ENCODE measurements around the gene GLB1L3. TPM values are rescaled to one million over a fixed set of nuclear protein-coding genes. Genes with fewer than 3 reads are reported as not detected.

Gene GLB1L3
- total RNA-seq, 1 donor from 2014 or later, result not detected

- no peak for TF ChIP-seq EZH2phosphoT487 (IDR thresholded peaks at IDR 0.05)
- TF ChIP-seq CTCF (IDR thresholded peaks at IDR 0.05), result no peak
- no peak for TF ChIP-seq EZH2 (IDR thresholded peaks at IDR 0.05)
- DNase-seq (ENCODE audit: low spot score), result no peak
- H3K36me3 Mint-ChIP-seq, result no peaks in the 10 kb centered on the region
These were observed 14.5 kb downstream of the GLB1L3 start for GRCh38 chr11:134290646-134291045.

GRCh38 chr11:134291196-134291595, 15.0 kb downstream of the GLB1L3 start:
- H3K27ac ChIP-seq, result no peak overlapping the region
- no peaks in the 10 kb centered on the region for H3K9me3 ChIP-seq (ENCODE audit: low read depth)
- H4K20me1 ChIP-seq (ENCODE audit: low read depth), result no peaks in the 10 kb centered on the region
- H3F3A ChIP-seq (ENCODE audit: low read depth), result no peaks in the 10 kb centered on the region
- H3K79me2 ChIP-seq (ENCODE audit: low read depth), result no peaks in the 10 kb centered on the region
- H3K36me3 ChIP-seq, result no peaks in the 10 kb centered on the region
- H3K4me1 Mint-ChIP-seq, result peaks cover 21% of the 10 kb centered on the region
- H3K27me3 ChIP-seq, result no peaks in the 10 kb centered on the region
- no peak overlapping the region for H3K4me3 Mint-ChIP-seq
- no peak for DNase-seq (ENCODE audit: low spot score)
- H3K36me3 Mint-ChIP-seq, result no peaks in the 10 kb centered on the region
- H3K9ac ChIP-seq, result no peak overlapping the region
- no peak overlapping the region for H3K4me3 ChIP-seq
- H2AFZ ChIP-seq (replicated peaks), result no peak overlapping the region
- peaks cover 9% of the 10 kb centered on the region for H3K27me3 Mint-ChIP-seq (ENCODE audit: insufficient read depth, low read depth)
- H3K4me2 ChIP-seq, result no peak overlapping the region
- H3K27ac Mint-ChIP-seq, result no peak overlapping the region
- no peaks in the 10 kb centered on the region for H3K9me3 Mint-ChIP-seq
- TF ChIP-seq EZH2phosphoT487 (IDR thresholded peaks at IDR 0.05), result no peak
- no peak for TF ChIP-seq EZH2 (IDR thresholded peaks at IDR 0.05)
- no peak for TF ChIP-seq CTCF (IDR thresholded peaks at IDR 0.05)
- no peaks in the 10 kb centered on the region for H3K4me1 ChIP-seq

More at GRCh38 chr11:134290646-134291045, 14.5 kb downstream of the GLB1L3 start:
- H3K9me3 Mint-ChIP-seq, result no peaks in the 10 kb centered on the region
- H3K27me3 Mint-ChIP-seq (ENCODE audit: insufficient read depth, low read depth), result peaks cover 9% of the 10 kb centered on the region
- Histone ChIP-seq H3K79me2 (ENCODE audit: low read depth) (no peaks in the 10 kb centered on the region), H3K27me3 (no peaks in the 10 kb centered on the region), H3K36me3 (no peaks in the 10 kb centered on the region), H3K4me1 (no peaks in the 10 kb centered on the region), H3K4me2 (no peak overlapping the region), H3K9me3 (ENCODE audit: low read depth) (no peaks in the 10 kb centered on the region), H2AFZ (replicated peaks) (no peak overlapping the region), H3K9ac (no peak overlapping the region), H3F3A (ENCODE audit: low read depth) (no peaks in the 10 kb centered on the region), H4K20me1 (ENCODE audit: low read depth) (no peaks in the 10 kb centered on the region), H3K4me3 (no peak overlapping the region), H3K27ac (no peak overlapping the region)
- H3K27ac Mint-ChIP-seq, result peak overlapping the region; percentile 64
- H3K4me3 Mint-ChIP-seq, result no peak overlapping the region
- H3K4me1 Mint-ChIP-seq, result peaks cover 21% of the 10 kb centered on the region

GRCh38 chr11:134292661-134293060, 16.5 kb downstream of the GLB1L3 start:
- TF ChIP-seq EZH2 (IDR thresholded peaks at IDR 0.05), result no peak
- TF ChIP-seq CTCF (IDR thresholded peaks at IDR 0.05), result no peak
- no peak for TF ChIP-seq EZH2phosphoT487 (IDR thresholded peaks at IDR 0.05)
- H3K9me3 Mint-ChIP-seq, result no peaks in the 10 kb centered on the region
- Histone ChIP-seq H3K4me2 (no peak overlapping the region), H3K9ac (no peak overlapping the region), H3K36me3 (no peaks in the 10 kb centered on the region), H3K4me3 (no peak overlapping the region), H3K27me3 (no peaks in the 10 kb centered on the region), H3K27ac (no peak overlapping the region), H3F3A (ENCODE audit: low read depth) (no peaks in the 10 kb centered on the region), H3K4me1 (no peaks in the 10 kb centered on the region), H3K9me3 (ENCODE audit: low read depth) (no peaks in the 10 kb centered on the region), H4K20me1 (ENCODE audit: low read depth) (no peaks in the 10 kb centered on the region), H3K79me2 (ENCODE audit: low read depth) (no peaks in the 10 kb centered on the region), H2AFZ (replicated peaks) (no peak overlapping the region)
- H3K4me1 Mint-ChIP-seq, result peaks cover 21% of the 10 kb centered on the region
- DNase-seq (ENCODE audit: low spot score), result no peak
- H3K36me3 Mint-ChIP-seq, result no peaks in the 10 kb centered on the region
- H3K27ac Mint-ChIP-seq, result no peak overlapping the region
- H3K4me3 Mint-ChIP-seq, result no peak overlapping the region
- H3K27me3 Mint-ChIP-seq (ENCODE audit: insufficient read depth, low read depth), result peaks cover 7% of the 10 kb centered on the region

Measured in neural progenitor cell (in vitro differentiated cells).